GM23338 (cell line): ENCODE results near the gene CACNB4. TPM values are rescaled to one million over a fixed set of nuclear protein-coding genes. Genes with fewer than 3 reads are reported as not detected.

ENCODE experiments used
- ATAC-seq: fragments of 200-7000 bp; cut with Tn5 transposase; 3 replicates; pipeline ENCODE4 v1.9.1; 2020
- DNase-seq: peaks from one replicate; pipeline ENCODE4 v3.0.0-alpha.2; 2015; ENCODE audit warnings: low spot score
- H2AFZ ChIP-seq: fragments of 200-600 bp; sonication (generic); 2 replicates; pipeline ENCODE4 v1.8.0; 2016; ENCODE audit warnings: antibody characterized with exemption, mild to moderate bottlenecking, moderate library complexity
- H3F3A ChIP-seq: fragments of 200-600 bp; sonication (generic); replicated peaks from 2 replicates; pipeline ENCODE4 v1.8.0; 2017; ENCODE audit warnings: antibody characterized with exemption, mixed run types, low read depth
- H3K27ac ChIP-seq: fragments of 200-600 bp; sonication (generic); 2 replicates; pipeline ENCODE4 v1.6.1; 2016; ENCODE audit warnings: low read depth
- H3K27me3 ChIP-seq: fragments of 200-600 bp; sonication (generic); 2 replicates; pipeline ENCODE4 v1.8.0; 2016; ENCODE audit warnings: mild to moderate bottlenecking, mixed run types, moderate library complexity; ENCODE audit not compliant: insufficient read depth
- H3K36me3 ChIP-seq: fragments of 200-600 bp; sonication (generic); 2 replicates; pipeline ENCODE4 v1.8.0; 2016; ENCODE audit warnings: mild to moderate bottlenecking; ENCODE audit not compliant: insufficient read depth
- H3K4me1 ChIP-seq: fragments of 200-600 bp; sonication (generic); 2 replicates; pipeline ENCODE4 v1.8.0; 2016; ENCODE audit warnings: mild to moderate bottlenecking, moderate library complexity; ENCODE audit not compliant: insufficient read depth
- H3K4me2 ChIP-seq: fragments of 200-600 bp; sonication (generic); 2 replicates; pipeline ENCODE4 v1.7.1; 2017; ENCODE audit warnings: mixed run types
- H3K4me3 ChIP-seq: fragments of 200-600 bp; sonication (generic); 2 replicates; pipeline ENCODE4 v1.6.1; 2016; ENCODE audit warnings: mixed run types
- H3K79me2 ChIP-seq: fragments of 200-600 bp; sonication (generic); replicated peaks from 2 replicates; pipeline ENCODE4 v1.8.0; 2017; ENCODE audit warnings: mild to moderate bottlenecking; ENCODE audit not compliant: insufficient read depth
- H3K9me2 ChIP-seq: fragments of 200-600 bp; sonication (generic); 2 replicates; pipeline ENCODE4 v1.8.0; 2017; ENCODE audit not compliant: insufficient read depth
- H4K20me1 ChIP-seq: fragments of 200-600 bp; sonication (generic); replicated peaks from 2 replicates; pipeline ENCODE4 v1.8.0; 2017; ENCODE audit warnings: mild to moderate bottlenecking; ENCODE audit not compliant: insufficient read depth
- H3K27ac Mint-ChIP-seq: 2 replicates; pipeline ENCODE4 v1.8.0; 2020; ENCODE audit warnings: inconsistent platforms, mild to moderate bottlenecking, moderate library complexity, mixed read lengths
- H3K27me3 Mint-ChIP-seq: 3 replicates; pipeline ENCODE4 v1.8.0; 2022; ENCODE audit warnings: low read depth, mild to moderate bottlenecking, moderate library complexity, mixed read lengths, inconsistent platforms; ENCODE audit not compliant: insufficient read depth, poor library complexity
- H3K36me3 Mint-ChIP-seq: 3 replicates; pipeline ENCODE4 v1.8.0; 2021; ENCODE audit warnings: low read depth, mild to moderate bottlenecking, inconsistent platforms, moderate library complexity, mixed read lengths
- H3K4me1 Mint-ChIP-seq: 3 replicates; pipeline ENCODE4 v1.8.0; 2020; ENCODE audit warnings: mild to moderate bottlenecking, inconsistent platforms, mixed read lengths
- H3K4me3 Mint-ChIP-seq: 3 replicates; pipeline ENCODE4 v1.8.0; 2021; ENCODE audit warnings: moderate library complexity, mild to moderate bottlenecking, inconsistent platforms, mixed read lengths
- H3K9me3 Mint-ChIP-seq: 3 replicates; pipeline ENCODE4 v1.8.0; 2020; ENCODE audit warnings: moderate library complexity, mild to moderate bottlenecking, inconsistent platforms, mixed read lengths
- CREB1 ChIP-seq: fragments of 250-450 bp; sonication (Bioruptor Pico); IDR thresholded peaks from 2 replicates; pipeline ENCODE4 v1.5.0; 2020; ENCODE audit warnings: low read depth, mild to moderate bottlenecking, moderate library complexity
- CTCF ChIP-seq, 2 experiments: fragments of 200-600 bp in 1 of 2; sonication (generic) in 1 of 2; conservative IDR thresholded peaks; 2 replicates each; pipeline versions ENCODE4 v1.5.1 to v1.6.1; 2016 to 2017; ENCODE audit warnings: antibody characterized with exemption in 2 of 2, low read depth in 2 of 2, mild to moderate bottlenecking in 2 of 2, moderate library complexity in 1 of 2
- ETS1 ChIP-seq: IDR thresholded peaks from 2 replicates; pipeline ENCODE4 v1.6.1; 2016; ENCODE audit warnings: antibody characterized with exemption
- EZH2 ChIP-seq: fragments of 200-600 bp; sonication (generic); IDR thresholded peaks from one replicate; pipeline ENCODE4 v1.8.0; 2017; ENCODE audit warnings: antibody characterized with exemption, mild to moderate bottlenecking, low read depth; ENCODE audit not compliant: unreplicated experiment
- NANOG ChIP-seq: IDR thresholded peaks from 2 replicates; pipeline ENCODE4 v1.6.1; 2016; ENCODE audit warnings: antibody characterized with exemption, borderline replicate concordance
- POLR2AphosphoS5 ChIP-seq: IDR thresholded peaks from 2 replicates; pipeline ENCODE4 v1.6.1; 2016; ENCODE audit warnings: antibody characterized with exemption, low read depth
- REST ChIP-seq: IDR thresholded peaks from one replicate; pipeline ENCODE4 v1.6.1; 2018; ENCODE audit warnings: antibody characterized with exemption; ENCODE audit not compliant: unreplicated experiment
- STAT1 ChIP-seq: IDR thresholded peaks from one replicate; pipeline ENCODE4 v1.6.1; 2016; ENCODE audit warnings: antibody characterized with exemption; ENCODE audit not compliant: unreplicated experiment
- ZNF114 ChIP-seq: fragments of 250-450 bp; sonication (Bioruptor Pico); IDR thresholded peaks from 2 replicates; pipeline ENCODE4 v1.5.0; 2020; ENCODE audit warnings: mild to moderate bottlenecking, moderate library complexity
- ZNF331 ChIP-seq: fragments of 250-450 bp; sonication (Bioruptor Pico); IDR thresholded peaks from 2 replicates; pipeline ENCODE4 v1.5.0; 2020; ENCODE audit warnings: low read depth, mild to moderate bottlenecking, moderate library complexity
- polyA plus RNA-seq: library from polyadenylated mRNA; unstranded; fragments of >200 nt; fragmentation: Nextera tagmentation; extraction: Ambion mirVana; gene quantifications from 2 replicates; pipeline ENCODE4 v1.2.1, GENCODE V29; 2016
- total RNA-seq: library from RNA; depleted of rRNA; stranded (reverse); fragments of >200 nt; shearing (Covaris generic); gene quantifications from 2 replicates; pipeline ENCODE4 v1.2.3, GENCODE V29; 2014

Gene CACNB4
- total and polyA plus RNA-seq, 2 experiments from 2014 or later: 4.0 to 9.8 TPM

DNA sequence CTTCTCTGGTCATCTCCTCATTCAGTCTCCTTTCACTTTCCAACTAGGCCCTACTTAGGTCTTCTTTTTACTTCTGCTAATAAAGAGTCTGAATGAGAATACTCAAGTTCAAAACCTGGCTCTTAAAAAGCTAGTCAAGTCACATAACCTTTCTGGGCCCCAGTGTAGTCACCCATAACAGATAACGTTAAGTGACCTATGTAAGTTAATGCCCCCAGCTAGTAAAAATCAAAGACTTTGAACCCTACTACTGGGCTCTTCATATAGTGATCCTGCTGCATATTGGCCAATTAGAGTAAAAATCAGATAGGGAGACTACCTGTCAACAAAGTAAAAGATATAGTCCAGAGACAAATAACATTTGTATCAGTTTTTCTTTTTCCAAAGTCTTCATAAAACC is 288.4 kb downstream of the CACNB4 start:
- DNase-seq (no peak), ATAC-seq (no peak)
- H3K4me3 ChIP-seq: no peak overlapping the region
- H4K20me1 ChIP-seq: no peaks in the 10 kb centered on the region; the same call in 1 of the 2 replicates
- H3K27ac Mint-ChIP-seq: no peak overlapping the region
- no peaks in the 10 kb centered on the region for H3K4me1 ChIP-seq
- H3K36me3 Mint-ChIP-seq: peaks cover 38% of the 10 kb centered on the region; the same call in 2 of the 3 replicates
- peaks cover 6% of the 10 kb centered on the region for H3K79me2 ChIP-seq
- no peaks in the 10 kb centered on the region for H3K9me2 ChIP-seq
- H3K27ac ChIP-seq: no peak overlapping the region
- H3K4me1 Mint-ChIP-seq: no peaks in the 10 kb centered on the region
- peaks cover 20% of the 10 kb centered on the region for H3K36me3 ChIP-seq
- no peaks in the 10 kb centered on the region for H3K9me3 Mint-ChIP-seq
- no peaks in the 10 kb centered on the region for H3K27me3 Mint-ChIP-seq
- H3F3A ChIP-seq: no peaks in the 10 kb centered on the region
- no peaks in the 10 kb centered on the region for H3K27me3 ChIP-seq
- no peak overlapping the region for H2AFZ ChIP-seq
- H3K4me3 Mint-ChIP-seq: no peak overlapping the region
- TF ChIP-seq ZNF114 (CRISPR knock-in tag) (no peak), POLR2AphosphoS5 (no peak), NANOG (no peak), CREB1 (CRISPR knock-in tag) (no peak), REST (no peak), ZNF331 (no peak)
- no peak overlapping the region for H3K4me2 ChIP-seq

DNA sequence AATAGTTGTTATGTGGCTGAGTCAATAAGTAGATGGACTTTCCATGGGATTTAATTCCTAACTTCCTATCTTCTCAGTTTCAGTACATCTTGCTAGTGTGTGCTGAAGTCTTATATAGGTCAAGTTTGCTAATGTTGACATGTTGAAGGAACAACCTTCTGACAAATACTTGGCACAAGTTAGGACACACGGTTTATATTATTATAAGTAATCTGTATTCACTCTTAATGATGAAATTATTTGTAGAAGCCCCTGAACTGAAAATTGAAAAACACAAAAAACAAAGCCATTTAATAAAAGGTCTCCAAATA is 289.8 kb downstream of the CACNB4 start:
- Histone ChIP-seq H3K4me1 (no peaks in the 10 kb centered on the region), H4K20me1 (no peaks in the 10 kb centered on the region; the same call in 1 of the 2 replicates), H3K4me2 (no peak overlapping the region), H2AFZ (no peak overlapping the region), H3K36me3 (peaks cover 23% of the 10 kb centered on the region), H3K27ac (no peak overlapping the region), H3K4me3 (no peak overlapping the region), H3K27me3 (no peaks in the 10 kb centered on the region), H3K9me2 (no peaks in the 10 kb centered on the region), H3F3A (no peaks in the 10 kb centered on the region), H3K79me2 (no peaks in the 10 kb centered on the region; the same call in 1 of the 2 replicates)
- ATAC-seq (no peak), DNase-seq (no peak)
- Mint-ChIP-seq H3K4me1 (no peaks in the 10 kb centered on the region), H3K4me3 (no peak overlapping the region), H3K27ac (no peak overlapping the region), H3K27me3 (no peaks in the 10 kb centered on the region), H3K36me3 (peaks cover 33% of the 10 kb centered on the region; the same call in 2 of the 3 replicates), H3K9me3 (no peaks in the 10 kb centered on the region)
- no peak for TF ChIP-seq POLR2AphosphoS5
- TF ChIP-seq STAT1: no peak
- no peak for TF ChIP-seq NANOG
- TF ChIP-seq EZH2: no peak
- TF ChIP-seq CTCF (conservative IDR thresholded peaks at IDR 0.05; ENCODE audit: low read depth in 2 of 2): no peak
- TF ChIP-seq CREB1 (CRISPR knock-in tag): no peak
- TF ChIP-seq ETS1: no peak
